IgD-negative memory B cell (primary cell): Measurements from ENCODE around the gene MTMR3. TPM values are rescaled to one million over a fixed set of nuclear protein-coding genes. Genes with fewer than 3 reads are reported as not detected.

Source experiments
- H3K27ac Mint-ChIP-seq, 3 donors: one replicate each; pipeline ENCODE4 v1.8.0; 2020 to 2022; ENCODE audit warnings: mild to moderate bottlenecking in 3 of 3, mixed read lengths in 3 of 3, moderate library complexity in 1 of 3
- H3K27me3 Mint-ChIP-seq: one replicate; pipeline ENCODE4 v1.8.0; 2021; ENCODE audit warnings: mixed read lengths
- H3K36me3 Mint-ChIP-seq: one replicate; pipeline ENCODE4 v1.8.0; 2020; ENCODE audit warnings: mild to moderate bottlenecking, mixed read lengths
- H3K4me1 Mint-ChIP-seq, 3 donors: one replicate each; pipeline ENCODE4 v1.8.0; 2020 to 2022; ENCODE audit warnings: mixed read lengths in 3 of 3, mild to moderate bottlenecking in 1 of 3
- H3K4me3 Mint-ChIP-seq, 4 donors: one replicate each; pipeline ENCODE4 v1.8.0; 2020 to 2022; ENCODE audit warnings: mild to moderate bottlenecking in 4 of 4, mixed read lengths in 4 of 4, moderate library complexity in 3 of 4
- H3K9me3 Mint-ChIP-seq, 3 donors: one replicate each; pipeline ENCODE4 v1.8.0; 2020 to 2021; ENCODE audit warnings: mixed read lengths in 3 of 3, mild to moderate bottlenecking in 1 of 3
- polyA plus RNA-seq: library from polyadenylated mRNA; unstranded; fragments of 300-500 nt; fragmentation: Illumina TruSeq; gene quantifications from one replicate; pipeline ENCODE4 v1.2.3, GENCODE V29; 2021

MTMR3 gene
- polyA plus RNA-seq, 1 donor from 2014 or later, result 15.0 TPM

- Mint-ChIP-seq H3K4me1 (peaks cover 0 to 3% (median 0%) of the 10 kb centered on the region in 3 donors), H3K27ac (no peak overlapping the region), H3K36me3 (peaks cover 9% of the 10 kb centered on the region), H3K9me3 (no peaks in the 10 kb centered on the region), H3K4me3 (no peak overlapping the region), H3K27me3 (no peaks in the 10 kb centered on the region)
These were observed 139.1 kb downstream of the MTMR3 start for GRCh38 chr22:30021881-30022619.

DNA sequence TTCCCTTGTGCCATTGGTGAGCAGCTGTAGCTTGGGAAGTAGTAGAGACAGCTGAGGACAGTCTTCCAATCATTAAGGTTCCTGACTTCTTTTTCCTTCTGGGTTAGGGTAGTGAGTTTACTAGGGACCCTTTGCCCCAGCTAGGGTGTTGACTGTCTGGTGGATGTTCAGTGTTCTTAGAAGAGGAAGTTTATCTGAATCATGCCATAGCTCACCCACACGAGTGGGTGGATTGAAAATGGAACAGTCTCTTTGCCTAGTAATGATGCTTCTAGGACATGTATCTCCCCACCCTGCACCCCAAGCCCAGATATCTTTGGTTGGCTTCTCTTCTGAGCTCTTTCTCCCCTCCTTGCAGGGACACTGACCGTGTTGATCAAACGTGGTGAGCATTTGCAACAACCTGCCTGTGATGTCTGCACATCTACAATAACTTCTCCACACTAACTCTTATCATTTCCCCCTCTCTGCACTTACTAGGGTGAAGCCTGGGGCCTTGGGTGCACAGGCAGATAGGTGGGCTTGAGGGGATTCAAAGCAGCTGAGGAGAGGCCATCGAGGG is 140.2 kb downstream of the MTMR3 start:
- Mint-ChIP-seq H3K27ac (no peak overlapping the region), H3K4me1 (peaks cover 0 to 3% (median 0%) of the 10 kb centered on the region in 3 donors), H3K9me3 (no peaks in the 10 kb centered on the region), H3K4me3 (no peak overlapping the region), H3K36me3 (peaks cover 10% of the 10 kb centered on the region), H3K27me3 (no peaks in the 10 kb centered on the region)

- Mint-ChIP-seq H3K4me3 (no peak overlapping the region), H3K4me1 (peaks cover 0 to 3% (median 0%) of the 10 kb centered on the region in 3 donors), H3K27ac (no peak overlapping the region), H3K27me3 (no peaks in the 10 kb centered on the region), H3K36me3 (peaks cover 12% of the 10 kb centered on the region), H3K9me3 (no peaks in the 10 kb centered on the region)
These were observed 141.3 kb downstream of the MTMR3 start for GRCh38 chr22:30024231-30024630.

DNA sequence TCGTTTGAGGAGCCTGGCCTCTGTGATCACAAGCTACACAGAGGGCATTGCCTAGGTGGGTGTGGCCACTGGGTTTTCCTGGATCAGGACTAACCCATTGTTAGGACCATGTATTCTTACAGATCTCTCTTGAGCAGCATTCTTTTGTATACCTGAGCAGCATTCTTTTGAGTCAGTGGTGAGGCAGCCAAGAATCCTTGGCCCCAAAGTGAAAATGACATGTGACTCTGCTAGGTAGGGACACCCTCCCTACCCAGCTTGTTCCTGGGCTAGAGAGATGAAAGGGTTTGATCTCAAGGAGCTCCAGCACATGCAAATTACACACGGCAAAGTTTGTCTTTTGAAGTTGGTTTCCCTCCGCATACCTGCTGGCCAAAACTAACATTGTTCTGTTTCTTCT is 142.2 kb downstream of the MTMR3 start:
- H3K27ac Mint-ChIP-seq, result no peak overlapping the region

GRCh38 chr22:30026756-30027155 is 143.8 kb downstream of the MTMR3 start:
- peaks cover 12% of the 10 kb centered on the region for H3K36me3 Mint-ChIP-seq
- no peaks in the 10 kb centered on the region for H3K9me3 Mint-ChIP-seq
- peak overlapping the region in 1 of 3 donors; percentile 25 for H3K27ac Mint-ChIP-seq
- no peak overlapping the region for H3K4me3 Mint-ChIP-seq
- no peaks in the 10 kb centered on the region for H3K27me3 Mint-ChIP-seq
- H3K4me1 Mint-ChIP-seq, result peaks cover 0 to 3% (median 0%) of the 10 kb centered on the region in 3 donors

More for the DNA sequence above, 142.2 kb downstream of the MTMR3 start:
- H3K36me3 Mint-ChIP-seq, result peaks cover 12% of the 10 kb centered on the region
- H3K27me3 Mint-ChIP-seq, result no peaks in the 10 kb centered on the region
- peaks cover 0 to 3% (median 0%) of the 10 kb centered on the region in 3 donors for H3K4me1 Mint-ChIP-seq
- no peak overlapping the region for H3K4me3 Mint-ChIP-seq
- H3K9me3 Mint-ChIP-seq, result no peaks in the 10 kb centered on the region

GRCh38 chr22:30027169-30027568 is 144.2 kb downstream of the MTMR3 start:
- Mint-ChIP-seq H3K27ac (peak overlapping the region in 1 of 3 donors; percentile 25), H3K36me3 (peaks cover 13% of the 10 kb centered on the region), H3K4me1 (peaks cover 0 to 3% (median 0%) of the 10 kb centered on the region in 3 donors), H3K27me3 (no peaks in the 10 kb centered on the region), H3K4me3 (no peak overlapping the region), H3K9me3 (no peaks in the 10 kb centered on the region)

DNA sequence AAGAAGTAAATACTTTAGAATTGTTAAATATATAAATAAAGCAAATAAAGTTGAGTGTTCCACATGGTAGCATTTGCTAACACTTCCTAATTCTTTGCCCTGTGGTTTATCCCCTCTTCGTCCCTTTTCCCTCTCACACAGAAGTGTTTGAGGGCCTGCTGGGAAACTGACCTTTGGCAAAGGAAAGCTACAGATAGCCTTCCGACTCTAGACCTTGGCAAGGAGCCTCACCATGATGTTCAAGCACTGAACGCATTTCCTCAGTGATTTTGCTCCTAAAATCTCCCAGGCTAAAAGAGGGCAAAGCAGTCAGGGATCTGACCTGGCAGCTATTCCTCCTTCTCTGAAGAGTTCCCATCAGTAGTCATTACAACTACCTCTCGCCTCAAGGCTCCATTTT is 144.8 kb downstream of the MTMR3 start:
- Mint-ChIP-seq H3K4me3 (no peak overlapping the region), H3K36me3 (peaks cover 15% of the 10 kb centered on the region), H3K4me1 (peaks cover 0 to 3% (median 0%) of the 10 kb centered on the region in 3 donors), H3K9me3 (no peaks in the 10 kb centered on the region), H3K27ac (no peak overlapping the region), H3K27me3 (no peaks in the 10 kb centered on the region)

DNA sequence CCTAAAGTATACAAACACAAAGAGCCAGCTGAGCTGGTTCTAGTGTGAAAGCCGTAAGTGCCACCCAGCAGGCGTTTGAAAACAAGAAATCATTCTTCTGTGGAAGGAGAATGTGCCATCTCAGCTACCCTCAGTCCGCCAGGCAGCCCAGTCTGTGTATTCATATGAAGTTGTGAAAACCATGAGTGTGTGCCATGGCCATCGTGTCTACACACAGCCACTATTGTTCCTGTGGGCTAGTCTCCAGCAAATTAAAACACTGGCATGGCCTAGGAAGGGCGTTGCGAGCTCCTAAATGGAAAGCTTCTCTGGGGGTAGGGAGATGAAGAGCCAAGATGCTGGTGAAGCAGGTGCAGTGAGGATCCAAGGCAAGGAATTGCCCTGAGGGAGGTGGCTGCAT is 145.8 kb downstream of the MTMR3 start:
- H3K27me3 Mint-ChIP-seq, result no peaks in the 10 kb centered on the region
- peaks cover 0 to 3% (median 0%) of the 10 kb centered on the region in 3 donors for H3K4me1 Mint-ChIP-seq
- H3K4me3 Mint-ChIP-seq, result no peak overlapping the region
- H3K9me3 Mint-ChIP-seq, result no peaks in the 10 kb centered on the region
- peaks cover 15% of the 10 kb centered on the region for H3K36me3 Mint-ChIP-seq
- H3K27ac Mint-ChIP-seq, result no peak overlapping the region

GRCh38 chr22:30029512-30029911 is 146.5 kb downstream of the MTMR3 start:
- H3K9me3 Mint-ChIP-seq, result no peaks in the 10 kb centered on the region
- H3K27ac Mint-ChIP-seq, result no peak overlapping the region
- H3K27me3 Mint-ChIP-seq, result no peaks in the 10 kb centered on the region
- H3K36me3 Mint-ChIP-seq, result peaks cover 13% of the 10 kb centered on the region
- peaks cover 0 to under 1% (median 0%) of the 10 kb centered on the region in 3 donors for H3K4me1 Mint-ChIP-seq
- no peak overlapping the region for H3K4me3 Mint-ChIP-seq

DNA sequence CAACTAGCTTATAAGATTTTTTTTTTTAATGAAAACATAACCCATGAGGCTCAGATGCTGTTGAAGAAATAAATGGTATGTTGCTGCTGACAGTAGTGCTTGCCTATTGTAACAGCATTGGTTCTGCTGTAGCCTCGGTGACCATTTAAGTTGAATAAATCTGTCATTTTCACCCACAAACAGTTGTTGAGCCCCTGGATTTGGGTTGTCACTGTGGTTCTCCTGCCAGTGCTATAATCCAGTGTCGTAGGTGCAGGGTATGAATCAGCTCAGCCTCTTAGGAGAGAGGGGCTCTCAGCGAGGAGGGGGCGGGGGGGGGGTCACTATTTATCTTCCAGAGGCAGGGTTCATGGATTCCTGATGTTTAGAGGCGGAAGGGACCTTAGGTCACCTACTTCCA is 147.4 kb downstream of the MTMR3 start:
- Mint-ChIP-seq H3K27me3 (no peaks in the 10 kb centered on the region), H3K9me3 (no peaks in the 10 kb centered on the region), H3K36me3 (peaks cover 8% of the 10 kb centered on the region), H3K27ac (no peak overlapping the region), H3K4me1 (no peaks in the 10 kb centered on the region), H3K4me3 (no peak overlapping the region)

DNA sequence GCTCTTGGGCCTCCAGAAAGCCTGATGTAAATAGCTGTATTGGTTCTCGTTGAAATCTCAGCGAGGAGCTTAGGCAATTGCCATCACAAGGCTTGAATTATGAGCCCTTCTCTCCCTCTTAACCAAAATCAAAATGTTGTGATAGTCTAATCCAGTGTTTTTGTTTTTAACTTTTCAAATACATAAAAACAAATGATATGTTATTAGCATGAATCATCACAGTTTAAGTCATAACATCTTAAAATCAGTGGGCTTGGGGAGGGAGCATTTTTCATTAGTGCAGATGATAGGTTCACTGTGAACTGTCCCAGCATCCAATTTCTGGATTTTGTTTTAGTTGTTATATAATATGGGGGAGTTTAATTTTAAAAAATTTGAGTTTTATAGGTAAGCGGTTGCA is 148.4 kb downstream of the MTMR3 start:
- H3K36me3 Mint-ChIP-seq, result peaks cover 6% of the 10 kb centered on the region

GRCh38 chr22:30031764-30032455 is 148.9 kb downstream of the MTMR3 start:
- H3K27me3 Mint-ChIP-seq, result no peaks in the 10 kb centered on the region
- peak overlapping the region in 1 of 3 donors; percentile 26 for H3K27ac Mint-ChIP-seq
- H3K36me3 Mint-ChIP-seq, result peaks cover 6% of the 10 kb centered on the region
- no peaks in the 10 kb centered on the region for H3K4me1 Mint-ChIP-seq
- no peak overlapping the region for H3K4me3 Mint-ChIP-seq
- H3K9me3 Mint-ChIP-seq, result no peaks in the 10 kb centered on the region

More for the DNA sequence above, 148.4 kb downstream of the MTMR3 start:
- peak overlapping the region in 2 of 3 donors; percentile 26 to 67 for H3K27ac Mint-ChIP-seq
- no peaks in the 10 kb centered on the region for H3K27me3 Mint-ChIP-seq
- no peaks in the 10 kb centered on the region for H3K9me3 Mint-ChIP-seq
- H3K4me3 Mint-ChIP-seq, result no peak overlapping the region
- no peaks in the 10 kb centered on the region for H3K4me1 Mint-ChIP-seq

- H3K27ac Mint-ChIP-seq, result no peak overlapping the region
- no peaks in the 10 kb centered on the region for H3K9me3 Mint-ChIP-seq
- peaks cover 8% of the 10 kb centered on the region for H3K36me3 Mint-ChIP-seq
- no peaks in the 10 kb centered on the region for H3K4me1 Mint-ChIP-seq
- H3K4me3 Mint-ChIP-seq, result no peak overlapping the region
- no peaks in the 10 kb centered on the region for H3K27me3 Mint-ChIP-seq
These were observed 150.2 kb downstream of the MTMR3 start for GRCh38 chr22:30033137-30033536.

DNA sequence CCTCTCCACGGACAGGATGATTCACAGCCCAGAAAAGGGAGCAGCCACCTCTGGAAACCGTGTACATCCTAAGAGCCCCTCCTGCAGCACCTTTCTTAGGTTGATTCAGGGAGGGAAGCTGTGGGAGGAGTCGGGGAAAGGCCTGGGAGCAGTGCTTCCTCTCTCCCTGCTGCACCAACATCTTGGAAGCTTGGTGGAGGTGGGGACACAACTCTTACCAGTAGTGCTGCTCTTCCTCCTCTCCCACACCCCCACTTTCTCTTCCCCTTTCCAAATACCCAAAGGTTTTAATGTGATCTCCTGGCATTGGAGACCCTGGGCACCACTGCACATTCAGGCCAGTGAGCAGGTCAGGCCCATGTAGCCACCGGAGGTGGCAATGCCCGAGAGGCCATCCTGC is 150.9 kb downstream of the MTMR3 start:
- Mint-ChIP-seq H3K4me3 (no peak overlapping the region), H3K4me1 (no peaks in the 10 kb centered on the region), H3K27me3 (no peaks in the 10 kb centered on the region), H3K27ac (no peak overlapping the region), H3K9me3 (no peaks in the 10 kb centered on the region), H3K36me3 (peaks cover 7% of the 10 kb centered on the region)

- Mint-ChIP-seq H3K9me3 (no peaks in the 10 kb centered on the region), H3K4me1 (no peaks in the 10 kb centered on the region), H3K4me3 (no peak overlapping the region), H3K36me3 (peaks cover 6% of the 10 kb centered on the region), H3K27me3 (no peaks in the 10 kb centered on the region), H3K27ac (no peak overlapping the region)
These were observed 153.7 kb downstream of the MTMR3 start for GRCh38 chr22:30036656-30037055.
